ENCODE data around the gene AMIGO3. TPM values are rescaled to one million over a fixed set of nuclear protein-coding genes. Genes with fewer than 3 reads are reported as not detected.

The AMIGO3 gene
- total and polyA plus RNA-seq, 2 experiments from 2014 or later = 2.9 to 10.4 TPM

GRCh38 chr3:49729966-49730609 lies 10.6 kb upstream of the AMIGO3 start (continued):
- TF ChIP-seq CTCF (conservative IDR thresholded peaks at IDR 0.05; ENCODE audit: low read depth in 2 of 2) = no peak

GRCh38 chr3:49727924-49728361 lies 8.5 kb upstream of the AMIGO3 start:
- DNase-seq (ENCODE audit: low spot score) (no peak), ATAC-seq (no peak)
- H3K4me3 Mint-ChIP-seq = no peak overlapping the region
- Histone ChIP-seq H4K20me1 (replicated peaks; ENCODE audit: insufficient read depth) (no peaks in the 10 kb centered on the region), H3K4me3 (no peak overlapping the region), H3K27ac (ENCODE audit: low read depth) (no peak overlapping the region), H3K4me2 (no peak overlapping the region), H3K27me3 (ENCODE audit: insufficient read depth) (no peaks in the 10 kb centered on the region), H3K9me2 (ENCODE audit: insufficient read depth) (no peaks in the 10 kb centered on the region), H3F3A (replicated peaks; ENCODE audit: low read depth) (peaks cover 18% of the 10 kb centered on the region; the same call in 1 of the 2 replicates), H2AFZ (no peak overlapping the region), H3K36me3 (ENCODE audit: insufficient read depth) (peaks cover 15% of the 10 kb centered on the region), H3K4me1 (ENCODE audit: insufficient read depth) (no peaks in the 10 kb centered on the region), H3K79me2 (replicated peaks; ENCODE audit: insufficient read depth) (no peaks in the 10 kb centered on the region; the same call in 1 of the 2 replicates)
- H3K4me1 Mint-ChIP-seq = peaks cover 2% of the 10 kb centered on the region; the same call in 1 of the 3 replicates
- H3K27me3 Mint-ChIP-seq (ENCODE audit: insufficient read depth, low read depth, poor library complexity) = peaks cover 11% of the 10 kb centered on the region
- H3K36me3 Mint-ChIP-seq (ENCODE audit: low read depth) = peaks cover 27% of the 10 kb centered on the region
- no peak overlapping the region for H3K27ac Mint-ChIP-seq
- no peaks in the 10 kb centered on the region for H3K9me3 Mint-ChIP-seq
- TF ChIP-seq REST (IDR thresholded peaks at IDR 0.05; ENCODE audit: unreplicated experiment) = no peak
- no peak for TF ChIP-seq POLR2AphosphoS5 (IDR thresholded peaks at IDR 0.05; ENCODE audit: low read depth)
- no peak for TF ChIP-seq EZH2 (IDR thresholded peaks at IDR 0.05; ENCODE audit: low read depth, unreplicated experiment)
- no peak for TF ChIP-seq EZH2phosphoT487 (IDR thresholded peaks at IDR 0.05; ENCODE audit: unreplicated experiment)
- no peak for TF ChIP-seq CREB1 (CRISPR knock-in tag; IDR thresholded peaks at IDR 0.05; ENCODE audit: low read depth)
- TF ChIP-seq ETS1 (IDR thresholded peaks at IDR 0.05) = no peak
- TF ChIP-seq STAT1 (IDR thresholded peaks at IDR 0.05; ENCODE audit: unreplicated experiment) = no peak
- no peak for TF ChIP-seq ZNF462 (CRISPR knock-in tag; IDR thresholded peaks at IDR 0.05)
- TF ChIP-seq NANOG (IDR thresholded peaks at IDR 0.05; ENCODE audit: borderline replicate concordance) = no peak
